DMS153 (cell line): ENCODE results near the gene HIBADH.
"Not testable (repeated sequence)": the region's sequence is repeated elsewhere in the genome, so short reads cannot be mapped to it uniquely, and the experiment has no call there.

Experiments used
- DNase-seq: peaks from one replicate; lab custom pipeline; 2025; lab: John Stamatoyannopoulos, UW

Gene HIBADH

DNA sequence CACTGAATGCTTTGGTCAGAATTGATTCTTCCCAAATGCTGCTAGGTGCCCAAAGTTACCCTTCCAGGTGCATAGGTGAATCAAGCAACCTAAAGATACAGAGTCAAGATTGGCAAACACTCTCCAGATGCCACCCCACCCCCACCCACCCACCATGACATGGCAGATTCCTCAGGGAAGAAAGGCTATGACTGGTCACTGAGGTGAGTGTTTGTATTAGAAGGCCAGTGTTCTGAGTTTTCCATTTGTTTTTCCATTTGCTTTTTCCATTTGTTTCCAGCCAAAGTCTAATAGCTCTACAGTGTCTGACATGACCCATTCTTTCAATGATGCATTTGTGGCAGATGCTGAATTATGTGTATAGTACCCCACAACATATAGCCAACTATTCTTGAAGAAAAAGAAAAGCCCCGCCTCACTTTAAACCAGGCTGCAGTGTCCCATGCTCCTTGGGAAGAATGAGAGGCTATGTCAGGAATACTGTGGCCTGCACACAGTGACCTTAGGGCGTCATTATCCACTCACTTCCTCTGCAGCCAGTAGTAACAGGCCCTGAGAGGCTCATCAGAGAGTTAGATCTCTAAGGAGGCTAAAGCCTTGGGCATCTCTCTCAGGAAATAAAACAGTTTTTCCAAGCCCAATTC lies 16.1 kb upstream of the HIBADH start:
- no peak for DNase-seq

- no peak for DNase-seq
These were observed 15.4 kb upstream of the HIBADH start for GRCh38 chr7:27677912-27678612.

DNA sequence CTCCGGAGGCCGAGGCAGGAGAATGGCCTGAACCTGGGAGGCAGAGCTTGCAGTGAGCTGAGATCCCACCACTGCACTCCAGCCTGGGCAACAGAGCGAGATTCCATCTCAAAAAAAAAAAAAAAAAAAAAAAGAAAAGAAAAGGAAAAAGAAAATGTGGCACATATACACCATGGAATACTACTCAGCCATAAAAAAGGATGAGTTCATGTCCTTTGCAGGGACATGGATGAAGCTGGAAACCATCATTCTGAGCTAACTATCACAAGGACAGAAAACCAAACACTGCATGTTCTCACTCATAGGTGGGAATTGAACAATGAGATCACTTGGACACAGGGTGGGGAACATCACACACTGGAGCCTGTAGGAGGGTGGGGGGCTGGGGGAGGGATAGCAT lies 11.4 kb upstream of the HIBADH start:
- DNase-seq, result not testable (repeated sequence)

DNA sequence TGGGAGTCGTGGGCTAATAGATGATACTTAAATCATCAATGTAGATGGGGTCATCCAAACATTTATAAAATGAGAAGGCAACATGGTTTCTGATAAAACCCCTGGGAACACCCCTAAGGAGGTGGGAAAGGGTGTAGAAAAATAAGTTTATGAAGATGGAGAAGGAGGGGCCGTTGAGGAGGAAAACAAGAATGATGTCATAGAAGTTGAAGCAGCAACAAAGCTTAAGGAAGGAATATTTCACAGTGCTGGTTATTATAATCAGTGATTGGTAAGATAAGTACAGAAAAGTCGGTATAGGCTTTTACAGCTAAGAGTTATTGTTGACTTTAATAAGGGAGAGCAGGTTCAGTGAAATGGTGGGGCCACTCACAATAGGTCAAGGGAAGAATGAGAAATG lies 9.0 kb upstream of the HIBADH start:
- no peak for DNase-seq

GRCh38 chr7:27670676-27671075 lies 8.0 kb upstream of the HIBADH start:
- DNase-seq, result no peak

GRCh38 chr7:27670177-27670576 lies 7.5 kb upstream of the HIBADH start:
- DNase-seq, result no peak

- no peak for DNase-seq
These were observed 2.8 kb upstream of the HIBADH start for GRCh38 chr7:27665531-27665930.

GRCh38 chr7:27663989-27664331 lies 1.3 kb upstream of the HIBADH start:
- DNase-seq, result no peak

DNA sequence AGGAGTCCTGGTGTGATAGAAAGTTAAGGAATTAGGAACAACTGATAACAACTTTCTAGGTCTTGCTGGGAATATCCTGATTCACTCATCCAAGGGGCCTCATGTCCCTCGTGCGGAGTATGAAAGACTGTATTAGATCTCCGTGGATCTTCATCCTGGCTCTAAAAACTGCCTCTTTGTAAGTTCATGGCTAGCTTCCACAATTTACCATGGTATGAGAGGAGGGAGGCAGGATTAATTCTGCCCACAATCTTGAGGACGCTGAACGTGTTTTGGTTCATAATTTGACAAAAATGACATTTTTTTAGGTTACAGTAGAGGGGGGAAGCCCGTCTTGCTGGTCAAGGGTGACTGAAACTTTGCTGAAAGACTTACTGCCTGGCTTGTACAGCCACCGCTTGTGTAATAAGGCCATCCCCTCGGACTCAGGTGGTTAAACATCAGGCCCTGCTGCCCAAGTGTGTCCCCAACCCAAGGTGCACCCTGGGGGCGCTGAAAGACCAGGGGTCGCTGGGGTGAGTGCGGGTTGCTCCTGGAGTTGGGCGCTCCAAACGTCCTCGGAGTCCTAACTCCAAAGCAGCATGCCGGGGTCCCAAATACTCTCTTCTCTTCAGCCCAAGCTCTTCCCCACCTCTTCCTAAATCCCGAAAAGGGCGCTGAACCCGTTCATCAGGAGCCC lies 733 bp downstream of the HIBADH start:
- no peak for DNase-seq

DNA sequence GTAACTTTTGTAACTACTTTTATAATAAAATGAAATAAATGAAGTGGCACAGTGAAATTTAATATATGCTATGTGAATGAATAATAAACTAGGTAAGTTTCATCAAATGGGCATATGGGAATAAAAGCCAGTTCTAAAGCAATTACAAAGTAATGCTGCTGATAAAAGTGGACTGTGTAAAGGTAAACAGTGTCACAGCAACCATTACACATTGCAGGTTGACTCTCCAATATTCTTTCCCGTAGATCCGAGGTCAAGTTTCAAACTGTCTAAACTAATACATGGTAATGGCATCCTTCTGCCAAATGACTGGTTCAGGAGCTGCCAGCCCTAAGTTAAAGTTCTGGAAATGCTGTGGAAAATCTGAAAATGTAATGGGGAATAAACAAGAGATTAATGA lies 6.0 kb downstream of the HIBADH start:
- DNase-seq, result no peak

GRCh38 chr7:27655184-27655583 lies 7.5 kb downstream of the HIBADH start:
- DNase-seq, result no peak

DNA sequence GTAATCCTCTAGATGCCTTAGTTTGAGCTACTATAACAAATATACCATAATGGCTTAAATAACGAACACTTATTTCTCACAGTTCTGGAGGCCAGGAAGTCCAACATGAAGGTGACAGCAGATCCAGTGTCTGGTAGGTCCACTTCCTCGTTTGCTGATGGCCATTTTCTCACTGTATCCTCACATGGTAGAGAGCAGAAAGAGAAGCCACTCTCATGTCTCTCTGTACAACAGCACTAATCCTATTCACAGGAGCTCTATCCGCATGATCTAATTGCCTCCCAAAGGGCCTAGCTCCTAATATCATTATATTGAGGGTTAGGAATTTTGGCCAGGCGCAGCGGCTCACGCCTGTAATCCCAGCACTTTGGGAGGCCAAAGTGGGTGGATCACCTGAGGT lies 10.2 kb downstream of the HIBADH start:
- no peak for DNase-seq

GRCh38 chr7:27651702-27652101 lies 11.0 kb downstream of the HIBADH start:
- DNase-seq, result no peak

GRCh38 chr7:27650283-27650682 lies 12.4 kb downstream of the HIBADH start:
- no peak for DNase-seq

DNA sequence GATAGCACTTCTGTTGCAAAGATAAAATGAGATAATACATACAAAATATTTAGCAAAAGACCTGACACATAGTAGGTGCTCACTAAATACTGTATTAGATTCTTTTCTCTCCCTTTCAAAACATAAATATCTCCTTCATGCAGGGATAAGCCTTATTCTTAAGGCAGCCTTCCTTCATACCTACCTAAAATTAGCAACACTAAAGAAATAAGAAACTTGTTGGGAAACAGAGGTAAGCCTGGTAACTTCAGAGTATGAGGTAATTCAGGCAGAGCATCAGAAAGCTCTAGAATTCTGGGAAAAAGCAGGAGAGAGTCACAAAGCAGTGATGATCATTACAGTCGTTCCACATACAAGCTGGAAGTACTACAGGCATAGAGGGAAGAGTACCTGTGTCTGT lies 15.2 kb downstream of the HIBADH start:
- DNase-seq, result no peak

GRCh38 chr7:27647046-27647445 lies 15.6 kb downstream of the HIBADH start:
- DNase-seq, result no peak

DNA sequence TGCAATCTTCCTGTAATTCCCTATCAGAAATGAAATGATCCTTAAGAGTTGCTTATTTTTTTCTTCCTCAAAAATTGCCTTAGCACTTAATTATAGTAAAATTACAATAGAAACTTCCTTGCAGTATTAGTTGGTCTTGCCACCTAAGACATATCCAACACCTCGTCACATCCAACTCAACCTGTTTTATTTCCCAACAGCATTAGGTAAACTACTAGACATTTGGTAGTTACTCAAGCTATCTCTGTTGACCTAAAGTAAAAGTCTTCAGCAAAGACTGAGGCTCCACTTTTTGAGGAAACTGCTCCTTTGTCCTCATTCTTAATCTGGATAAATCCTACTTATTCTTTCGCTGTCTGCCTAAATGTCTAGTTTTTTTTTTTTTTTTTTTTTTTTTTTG lies 20.4 kb downstream of the HIBADH start:
- DNase-seq, result no peak

DNA sequence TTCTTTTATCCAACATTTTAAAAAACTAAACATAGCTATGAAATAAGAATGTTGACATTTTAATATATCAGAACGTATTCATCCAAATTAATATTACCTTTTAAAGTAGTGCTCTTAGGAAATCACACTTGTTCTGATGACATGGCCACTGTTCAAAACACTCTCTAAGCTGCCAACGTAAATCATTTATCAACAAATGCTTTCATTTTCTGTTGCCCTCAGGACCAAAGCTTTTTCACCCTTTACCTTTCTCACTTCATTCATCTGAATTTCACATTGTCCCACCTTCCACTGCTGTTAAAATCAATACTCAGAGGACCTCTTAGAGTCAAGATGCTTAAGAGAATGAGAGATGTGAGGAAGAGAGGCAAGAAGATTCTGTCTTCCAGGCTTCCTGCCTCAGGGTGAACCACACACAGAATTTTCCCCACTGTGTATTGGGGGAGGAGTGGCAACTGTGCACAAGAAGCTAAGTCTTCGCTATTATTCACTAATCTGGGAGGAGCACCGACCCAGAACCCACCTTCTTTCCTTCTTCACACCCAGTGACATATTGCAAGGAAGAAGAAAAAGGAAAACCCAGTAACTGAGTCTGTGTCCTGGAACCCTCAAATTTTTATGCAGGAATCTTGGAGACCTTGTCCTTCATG lies 21.0 kb downstream of the HIBADH start:
- no peak for DNase-seq

DNA sequence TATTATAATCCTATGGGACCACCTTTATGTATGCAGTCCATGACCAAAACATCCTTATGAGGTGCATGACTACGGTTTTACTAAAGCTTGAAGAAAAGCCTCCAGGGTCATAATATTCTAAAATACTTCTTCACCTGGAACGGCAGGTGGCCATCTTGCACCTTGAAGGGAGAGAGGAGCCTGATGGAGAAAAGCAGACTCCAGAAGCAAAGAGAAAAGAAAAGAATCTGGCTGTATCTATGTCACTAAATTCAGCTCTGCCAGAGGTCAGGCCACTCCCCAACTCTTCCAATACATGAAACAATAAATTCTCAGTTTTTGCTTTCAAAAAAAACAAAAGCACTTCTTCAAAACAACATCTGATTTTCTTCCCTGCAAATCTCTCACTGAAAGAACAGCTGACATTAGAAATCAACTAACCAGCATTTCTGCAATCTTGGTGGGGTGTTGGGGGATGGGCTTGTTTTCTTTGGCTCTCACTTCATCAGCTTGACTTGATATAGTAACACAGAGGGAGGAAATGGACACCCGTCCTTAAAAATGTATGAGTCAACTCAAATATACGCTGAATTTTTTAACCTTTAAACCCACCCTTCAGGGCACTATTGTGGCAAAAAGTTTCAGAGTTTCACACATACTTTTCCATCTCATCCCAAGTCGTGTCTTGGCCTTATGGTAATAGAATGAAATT lies 21.7 kb downstream of the HIBADH start:
- no peak for DNase-seq

- no peak for DNase-seq
These were observed 22.8 kb downstream of the HIBADH start for GRCh38 chr7:27639851-27640250.

DNA sequence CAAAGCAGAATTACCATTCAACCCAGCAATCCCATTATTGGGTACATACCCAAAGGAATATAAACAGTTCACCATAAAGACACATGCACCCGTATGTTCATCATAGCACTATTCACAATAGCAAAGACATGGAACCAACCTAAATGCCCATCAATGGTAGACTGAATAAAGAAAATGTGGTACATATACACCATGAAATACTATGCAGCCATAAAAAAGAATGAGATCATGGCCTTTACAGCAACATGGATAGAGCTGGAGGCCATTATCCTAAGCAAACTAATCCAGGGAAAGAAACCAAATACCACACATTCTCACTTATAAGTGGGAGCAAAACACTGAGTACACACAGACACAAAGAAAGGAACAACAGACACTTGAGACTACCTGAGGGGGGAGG lies 23.6 kb downstream of the HIBADH start:
- DNase-seq, result not testable (repeated sequence)

DNA sequence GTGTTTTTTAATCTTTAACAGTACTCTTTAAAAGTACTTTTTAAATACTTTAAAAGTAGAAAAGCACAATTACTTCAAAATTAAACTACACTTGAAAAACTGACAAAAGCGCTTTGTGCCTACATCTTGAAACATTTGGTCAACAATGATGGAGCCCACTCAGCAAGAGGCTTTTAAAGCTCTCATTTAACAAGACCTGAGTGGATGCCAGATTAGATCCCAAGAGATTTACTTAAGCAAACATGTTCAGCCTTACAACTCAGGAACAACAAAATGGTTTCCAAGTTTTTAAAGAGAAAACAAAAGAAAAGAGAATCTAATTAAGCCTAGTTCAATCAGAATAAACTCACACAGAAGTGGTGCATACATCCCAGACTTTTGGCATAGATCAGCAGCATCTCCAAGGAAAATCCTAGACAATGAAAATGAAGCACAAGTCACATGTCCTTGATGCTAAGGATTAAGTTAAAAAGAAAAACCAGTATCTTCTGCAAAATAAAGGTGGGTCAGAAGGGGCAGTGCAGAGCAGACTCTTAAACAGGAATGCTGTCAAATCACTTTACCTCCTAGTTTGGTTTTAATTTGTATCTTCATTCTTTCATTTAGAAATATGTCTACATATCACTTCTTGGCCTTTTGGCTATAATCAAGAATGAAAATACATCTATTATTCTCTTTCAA lies 26.2 kb downstream of the HIBADH start:
- DNase-seq, result no peak
